T-helper 2 cell treated with Interferon-gamma antibody and Interleukin-4, amounts not matched to agents 5 μg/mL and 100 μg/mL, for 36 hours (primary cell): Measurements from ENCODE around the gene R3HDM4.
"Not testable (repeated sequence)": the region's sequence is repeated elsewhere in the genome, so short reads cannot be mapped to it uniquely, and the experiment has no call there.

Experiments used
- DNase-seq: peaks from one replicate; pipeline ENCODE4 v3.0.0; 2021; ENCODE audit warnings: low spot score
- H3K27ac Mint-ChIP-seq: one replicate; pipeline ENCODE4 v1.8.0; 2021; ENCODE audit warnings: mild to moderate bottlenecking, mixed read lengths
- H3K27me3 Mint-ChIP-seq: one replicate; pipeline ENCODE4 v1.8.0; 2021; ENCODE audit warnings: low read depth, mixed read lengths
- H3K36me3 Mint-ChIP-seq: one replicate; pipeline ENCODE4 v1.8.0; 2021; ENCODE audit warnings: low read depth, mixed read lengths
- H3K4me1 Mint-ChIP-seq: one replicate; pipeline ENCODE4 v1.8.0; 2021; ENCODE audit warnings: low read depth, mixed read lengths
- H3K4me3 Mint-ChIP-seq: one replicate; pipeline ENCODE4 v1.8.0; 2022; ENCODE audit warnings: mild to moderate bottlenecking, moderate library complexity, mixed read lengths
- H3K9me3 Mint-ChIP-seq: one replicate; pipeline ENCODE4 v1.8.0; 2021; ENCODE audit warnings: mixed read lengths

R3HDM4 gene

DNA sequence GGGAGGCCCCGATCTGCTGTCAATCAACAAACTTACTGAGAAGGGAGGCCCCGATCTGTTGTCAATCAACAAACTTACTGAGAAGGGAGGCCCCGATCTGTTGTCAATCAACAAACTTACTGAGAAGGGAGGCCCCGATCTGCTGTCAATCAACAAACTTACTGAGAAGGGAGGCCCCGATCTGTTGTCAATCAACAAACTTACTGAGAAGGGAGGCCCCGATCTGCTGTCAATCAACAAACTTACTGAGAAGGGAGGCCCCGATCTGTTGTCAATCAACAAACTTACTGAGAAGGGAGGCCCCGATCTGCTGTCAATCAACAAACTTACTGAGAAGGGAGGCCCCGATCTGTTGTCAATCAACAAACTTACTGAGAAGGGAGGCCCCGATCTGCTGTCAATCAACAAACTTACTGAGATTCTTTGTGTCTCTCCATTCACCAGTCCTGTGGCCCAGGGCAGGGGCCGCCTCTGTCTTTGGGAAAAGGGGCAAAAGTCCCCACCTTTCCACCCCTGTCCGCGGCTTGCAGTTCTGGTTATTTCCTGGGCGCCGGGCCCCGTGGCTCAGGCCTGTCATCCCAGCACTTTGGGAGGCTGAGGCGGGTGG is 59.3 kb downstream of the R3HDM4 start:
- not testable (repeated sequence) for H3K9me3 Mint-ChIP-seq, H3K27me3 Mint-ChIP-seq, H3K36me3 Mint-ChIP-seq, H3K4me1 Mint-ChIP-seq, H3K27ac Mint-ChIP-seq, H3K4me3 Mint-ChIP-seq, DNase-seq

GRCh38 chr19:853014-853585 is 59.9 kb downstream of the R3HDM4 start:
- H3K9me3 Mint-ChIP-seq = no peaks in the 10 kb centered on the region
- no peak for DNase-seq
- H3K27ac Mint-ChIP-seq = no peak overlapping the region
- H3K27me3 Mint-ChIP-seq = peaks cover 5% of the 10 kb centered on the region
- H3K4me1 Mint-ChIP-seq = peaks cover 2% of the 10 kb centered on the region
- H3K4me3 Mint-ChIP-seq = no peak overlapping the region
- H3K36me3 Mint-ChIP-seq = no peaks in the 10 kb centered on the region

DNA sequence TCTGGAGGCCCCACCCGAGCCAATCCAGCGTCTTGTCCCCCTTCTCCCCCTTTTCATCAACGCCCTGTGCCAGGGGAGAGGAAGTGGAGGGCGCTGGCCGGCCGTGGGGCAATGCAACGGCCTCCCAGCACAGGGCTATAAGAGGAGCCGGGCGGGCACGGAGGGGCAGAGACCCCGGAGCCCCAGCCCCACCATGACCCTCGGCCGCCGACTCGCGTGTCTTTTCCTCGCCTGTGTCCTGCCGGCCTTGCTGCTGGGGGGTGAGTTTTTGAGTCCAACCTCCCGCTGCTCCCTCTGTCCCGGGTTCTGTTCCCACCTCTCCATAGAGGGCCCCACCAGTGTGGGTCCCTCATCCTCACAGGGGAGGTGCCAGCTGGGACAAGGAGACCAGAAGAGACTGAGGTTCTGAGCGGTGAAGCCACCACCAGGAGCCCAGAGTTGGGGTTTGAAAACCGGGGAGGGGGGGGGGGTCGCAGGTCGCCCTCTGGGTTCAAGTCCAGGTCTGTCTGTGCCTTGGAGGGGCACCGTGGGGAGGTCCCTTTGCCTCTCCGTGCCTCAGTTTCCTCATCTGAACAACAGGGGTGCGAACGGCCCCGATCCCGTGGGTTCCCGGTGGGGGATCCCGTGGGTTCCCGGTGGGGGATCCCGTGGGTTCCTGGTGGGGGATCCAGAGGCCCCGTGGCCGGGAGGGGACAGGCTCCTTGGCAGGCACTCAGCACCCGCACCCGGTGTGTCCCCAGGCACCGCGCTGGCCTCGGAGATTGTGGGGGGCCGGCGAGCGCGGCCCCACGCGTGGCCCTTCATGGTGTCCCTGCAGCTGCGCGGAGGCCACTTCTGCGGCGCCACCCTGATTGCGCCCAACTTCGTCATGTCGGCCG is 60.6 kb downstream of the R3HDM4 start, which contains the start of gene ELANE:
Gene ELANE, plus strand, starts transcription at position 168 of the 878 bp plus-strand sequence. Its CDS starts 26 bp downstream, at position 194.
- Mint-ChIP-seq H3K27ac (no peak within 1 kb of the TSS), H3K27me3 (peaks cover 3% of the 10 kb centered on the region), H3K9me3 (no peaks in the 10 kb centered on the region), H3K4me3 (no peak within 1 kb of the TSS), H3K4me1 (no peaks in the 10 kb centered on the region), H3K36me3 (no peaks in the 10 kb centered on the region)
- DNase-seq = no peak

DNA sequence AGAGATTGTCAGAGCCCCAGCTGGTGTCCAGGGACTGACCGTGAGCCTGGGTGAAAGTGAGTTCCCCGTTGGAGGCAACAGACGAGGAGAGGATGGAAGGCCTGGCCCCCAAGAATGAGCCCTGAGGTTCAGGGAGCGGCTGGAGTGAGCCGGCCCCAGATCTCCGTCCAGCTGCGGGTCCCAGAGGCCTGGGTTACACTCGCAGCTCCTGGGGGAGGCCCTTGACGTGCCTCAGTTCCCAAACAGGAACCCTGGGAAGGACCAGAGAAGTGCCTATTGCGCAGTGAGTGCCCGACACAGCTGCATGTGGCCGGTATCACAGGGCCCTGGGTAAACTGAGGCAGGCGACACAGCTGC is 62.1 kb downstream of the R3HDM4 start:
- peaks cover 5% of the 10 kb centered on the region for H3K27me3 Mint-ChIP-seq
- no peaks in the 10 kb centered on the region for H3K4me1 Mint-ChIP-seq
- no peak for DNase-seq
- no peaks in the 10 kb centered on the region for H3K36me3 Mint-ChIP-seq
- H3K4me3 Mint-ChIP-seq = no peak overlapping the region
- no peak overlapping the region for H3K27ac Mint-ChIP-seq
- no peaks in the 10 kb centered on the region for H3K9me3 Mint-ChIP-seq

GRCh38 chr19:850221-850978 is 62.6 kb downstream of the R3HDM4 start:
- no peaks in the 10 kb centered on the region for H3K9me3 Mint-ChIP-seq
- H3K36me3 Mint-ChIP-seq = no peaks in the 10 kb centered on the region
- H3K4me3 Mint-ChIP-seq = no peak overlapping the region
- H3K27me3 Mint-ChIP-seq = peaks cover 9% of the 10 kb centered on the region
- H3K27ac Mint-ChIP-seq = no peak overlapping the region
- H3K4me1 Mint-ChIP-seq = no peaks in the 10 kb centered on the region
- no peak for DNase-seq

GRCh38 chr19:849195-849594 is 63.8 kb downstream of the R3HDM4 start:
- not testable (repeated sequence) for H3K4me3 Mint-ChIP-seq, H3K4me1 Mint-ChIP-seq, H3K27ac Mint-ChIP-seq, H3K36me3 Mint-ChIP-seq, H3K9me3 Mint-ChIP-seq, DNase-seq
- H3K27me3 Mint-ChIP-seq = peaks cover 12% of the 10 kb centered on the region

- DNase-seq = no peak
- no peaks in the 10 kb centered on the region for H3K9me3 Mint-ChIP-seq
- no peak overlapping the region for H3K4me3 Mint-ChIP-seq
- H3K27me3 Mint-ChIP-seq = peaks cover 9% of the 10 kb centered on the region
- no peak overlapping the region for H3K27ac Mint-ChIP-seq
- H3K4me1 Mint-ChIP-seq = no peaks in the 10 kb centered on the region
- H3K36me3 Mint-ChIP-seq = no peaks in the 10 kb centered on the region
These were observed 64.6 kb downstream of the R3HDM4 start for GRCh38 chr19:848386-848921.
